GM19438 (cell line): Measurements from ENCODE around the gene REC8.

Source experiments
- ATAC-seq: cut with Tn5 transposase; IDR thresholded peaks from one replicate; pipeline ENCODE4 v1.9.1; 2021; ENCODE audit warnings: low read depth; ENCODE audit not compliant: unreplicated experiment

Gene REC8

DNA sequence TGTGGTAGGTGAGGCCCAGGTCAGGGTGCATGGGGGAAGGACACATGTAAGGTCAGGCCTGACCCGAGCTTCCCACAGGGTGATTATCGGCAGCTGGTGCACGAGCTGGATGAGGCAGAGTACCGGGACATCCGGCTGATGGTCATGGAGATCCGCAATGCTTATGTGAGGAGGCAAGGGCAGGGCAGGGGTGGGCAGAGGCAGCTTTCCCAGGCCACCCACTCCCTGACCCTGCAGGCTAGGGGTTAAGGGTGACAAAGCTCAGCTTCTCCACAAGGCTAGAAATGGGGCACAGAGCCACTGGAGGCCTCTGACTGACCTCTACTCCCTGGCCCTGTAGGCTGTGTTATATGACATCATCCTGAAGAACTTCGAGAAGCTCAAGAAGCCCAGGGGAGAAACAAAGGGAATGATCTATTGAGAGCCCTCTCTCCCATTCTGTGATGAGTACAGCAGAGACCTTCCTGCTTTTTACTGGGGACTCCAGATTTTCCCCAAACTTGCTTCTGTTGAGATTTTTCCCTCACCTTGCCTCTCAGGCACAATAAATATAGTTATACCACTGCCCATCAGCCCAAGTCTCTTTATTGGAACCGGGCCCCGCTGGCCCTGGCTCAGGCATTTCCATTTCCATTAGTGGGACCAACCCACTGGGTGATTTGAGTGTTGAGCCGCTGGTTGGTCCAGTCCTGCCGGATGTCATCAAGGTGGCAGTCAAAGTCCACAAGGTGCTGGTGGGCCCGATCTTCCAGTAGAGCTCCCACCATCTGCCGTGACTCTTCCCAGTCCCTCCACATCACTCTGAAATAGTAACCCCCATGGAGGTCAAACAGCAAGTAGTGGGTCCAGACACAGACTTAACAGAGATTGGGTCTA is 33.2 kb upstream of the REC8 start:
- no peak for ATAC-seq

DNA sequence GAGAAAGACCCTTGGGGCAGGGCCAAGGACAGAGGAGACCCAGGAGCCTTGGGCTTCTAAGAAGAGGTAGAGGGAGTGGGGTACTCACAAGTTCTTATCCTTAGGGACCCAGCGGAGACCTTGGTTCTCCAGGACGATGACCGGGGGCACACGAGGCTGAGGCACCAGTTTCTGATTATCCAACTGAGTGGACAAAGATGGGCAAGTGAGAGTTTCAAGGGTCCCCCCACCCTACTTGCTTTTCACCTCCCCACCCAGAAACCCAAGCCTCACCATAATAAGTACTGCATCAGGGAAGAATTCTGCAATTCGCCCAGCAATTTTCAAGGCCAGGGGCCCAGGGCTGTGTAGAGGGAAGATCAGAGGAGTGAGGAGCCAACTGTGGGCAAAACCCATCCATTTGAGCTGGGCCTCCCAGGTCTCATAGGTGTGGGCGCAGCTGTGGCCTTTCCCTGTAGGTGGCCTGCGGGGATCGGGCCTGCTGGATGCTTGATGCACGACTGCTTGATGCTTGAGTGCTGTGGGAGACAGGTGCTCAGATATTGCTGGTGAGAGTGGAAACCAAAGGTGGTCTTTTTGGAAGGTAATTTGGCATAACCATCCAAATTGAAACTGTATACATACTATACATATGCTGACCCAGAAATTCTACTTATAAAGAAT is 32.5 kb upstream of the REC8 start:
- no peak for ATAC-seq

DNA sequence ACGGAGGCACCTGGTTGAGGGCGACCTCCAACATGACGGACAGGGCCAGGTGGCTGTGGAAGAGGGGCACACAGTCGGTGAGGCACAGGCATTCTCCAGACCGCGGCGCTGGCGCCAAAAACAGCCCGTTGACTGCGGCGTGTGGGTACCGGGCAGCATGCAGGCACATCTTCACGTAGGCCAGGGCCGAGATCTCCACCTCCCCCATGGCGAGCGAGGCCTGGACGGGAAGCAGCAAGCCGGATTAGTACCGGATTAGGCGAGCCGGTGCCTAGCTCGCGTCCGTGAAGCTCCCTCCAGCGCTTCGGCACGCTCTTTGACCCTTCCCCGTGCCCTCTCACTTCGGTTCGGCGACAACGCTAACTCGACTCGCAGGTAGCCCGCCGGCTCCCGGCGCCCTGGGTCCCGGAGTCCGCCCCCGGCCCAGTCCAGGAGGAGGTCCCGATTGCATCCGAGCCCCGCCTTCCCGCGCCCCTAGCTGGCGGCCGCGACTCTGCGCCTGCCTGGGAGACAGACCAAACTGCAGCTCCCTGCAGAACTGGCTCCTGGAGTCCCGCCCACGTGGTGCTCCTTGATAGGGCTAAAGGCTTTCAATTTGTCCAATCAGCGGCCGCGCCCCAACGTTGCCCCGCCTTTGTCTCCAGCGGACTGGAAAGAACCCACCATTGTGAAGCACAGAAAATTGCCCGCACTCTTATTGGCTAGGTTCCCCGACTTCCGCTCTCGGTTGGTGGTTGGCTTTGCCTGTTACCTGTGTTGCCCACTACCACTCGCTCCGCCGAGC is 30.6 kb upstream of the REC8 start, which contains the start of gene EMC9:
Gene EMC9 (minus strand): TSS at position 495 of the 784 bp plus-strand sequence. CDS start 287 bp downstream, at position 208.
- peak; percentile 87 for ATAC-seq

DNA sequence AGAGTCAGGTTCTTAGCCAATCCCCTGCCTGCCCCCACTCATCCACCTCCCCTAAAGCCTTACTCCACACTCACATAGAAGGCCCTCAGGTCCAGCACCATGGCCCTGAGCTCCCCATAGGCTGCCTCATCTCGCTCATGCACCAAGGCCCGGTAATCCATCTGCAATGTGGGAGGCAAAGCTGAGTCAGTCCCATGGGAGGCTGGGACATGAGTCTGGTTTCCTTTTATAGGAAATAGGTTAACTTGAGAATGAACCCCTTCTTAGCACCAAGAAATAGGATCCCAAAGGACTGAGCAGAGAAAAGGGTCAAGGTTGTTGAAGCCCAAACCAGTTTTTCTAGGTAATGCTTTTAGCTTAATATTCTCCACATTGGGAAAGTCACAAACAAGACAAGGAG is 28.4 kb upstream of the REC8 start:
- no peak for ATAC-seq

DNA sequence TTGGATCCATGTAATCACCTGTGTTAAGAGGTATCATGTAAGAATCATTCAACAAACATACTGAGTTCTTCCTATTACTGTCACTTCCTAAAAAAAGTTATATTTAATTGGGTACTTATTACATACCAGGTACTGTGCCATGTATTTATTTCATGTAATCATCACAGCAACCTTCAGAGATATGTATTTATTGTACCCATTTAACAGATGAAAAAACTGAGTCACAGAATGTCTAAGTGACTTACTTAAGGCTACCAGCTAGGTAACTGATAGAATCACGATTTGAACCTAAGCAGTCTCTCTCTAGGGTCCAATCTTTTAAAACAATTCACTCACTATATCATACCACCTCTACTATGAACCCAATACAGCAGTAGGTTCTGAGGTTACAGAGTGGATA is 27.4 kb upstream of the REC8 start:
- no peak for ATAC-seq

DNA sequence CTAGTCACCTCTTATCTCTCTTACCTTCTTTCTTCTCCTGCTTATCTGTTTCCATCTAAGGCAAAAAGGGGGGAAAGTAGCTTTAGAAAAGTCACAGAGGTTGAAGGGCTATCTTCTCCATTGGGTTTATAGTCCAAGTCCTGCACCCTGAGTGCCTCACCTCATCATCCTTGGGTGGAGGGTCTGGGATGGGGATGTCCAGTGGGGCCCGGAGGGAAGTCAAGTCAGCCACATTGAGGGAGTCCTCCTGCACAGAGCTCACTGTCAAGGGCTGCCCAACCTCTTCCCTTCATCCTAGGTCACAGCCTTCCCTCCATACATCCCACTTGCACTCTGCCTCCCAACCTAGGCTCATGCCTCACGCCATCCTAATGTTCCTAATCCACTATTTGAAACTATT is 26.7 kb upstream of the REC8 start:
- ATAC-seq: no peak

DNA sequence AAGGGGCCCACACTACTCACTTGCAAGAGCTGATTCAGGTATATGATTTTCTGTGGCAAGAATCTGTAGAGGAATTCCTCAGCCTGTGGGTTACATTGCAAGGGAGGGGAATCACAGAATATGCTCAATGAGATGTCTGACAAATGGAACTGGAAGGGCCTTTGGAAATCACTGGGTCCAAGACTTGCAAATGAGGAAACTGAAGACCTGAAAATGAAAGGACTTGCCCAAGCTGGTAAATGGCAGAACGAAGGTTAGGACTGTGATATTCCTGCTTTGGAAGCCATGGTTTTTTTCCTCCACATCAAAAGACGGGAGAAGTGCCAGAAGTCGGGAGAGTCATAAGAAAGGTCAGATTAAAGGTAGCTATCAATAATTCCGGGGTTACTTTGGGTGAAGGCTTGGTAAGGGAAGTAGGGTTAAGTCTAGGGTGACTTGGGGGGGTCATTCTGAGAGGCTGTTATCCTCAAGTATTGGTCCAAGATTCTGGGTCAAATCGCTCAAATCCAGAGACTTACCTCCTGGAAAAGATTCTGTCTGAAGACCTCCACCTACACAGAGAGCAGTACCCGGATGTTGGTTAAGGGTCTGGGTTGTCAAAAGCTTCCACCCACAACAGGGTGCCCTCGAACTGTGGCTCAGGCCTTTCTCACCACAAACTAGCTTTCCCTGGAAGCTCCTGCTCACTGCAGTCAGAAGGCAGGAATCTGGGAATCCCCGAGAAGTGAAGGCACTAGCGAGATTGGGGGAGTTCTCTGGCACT is 26.0 kb upstream of the REC8 start:
- no peak for ATAC-seq

DNA sequence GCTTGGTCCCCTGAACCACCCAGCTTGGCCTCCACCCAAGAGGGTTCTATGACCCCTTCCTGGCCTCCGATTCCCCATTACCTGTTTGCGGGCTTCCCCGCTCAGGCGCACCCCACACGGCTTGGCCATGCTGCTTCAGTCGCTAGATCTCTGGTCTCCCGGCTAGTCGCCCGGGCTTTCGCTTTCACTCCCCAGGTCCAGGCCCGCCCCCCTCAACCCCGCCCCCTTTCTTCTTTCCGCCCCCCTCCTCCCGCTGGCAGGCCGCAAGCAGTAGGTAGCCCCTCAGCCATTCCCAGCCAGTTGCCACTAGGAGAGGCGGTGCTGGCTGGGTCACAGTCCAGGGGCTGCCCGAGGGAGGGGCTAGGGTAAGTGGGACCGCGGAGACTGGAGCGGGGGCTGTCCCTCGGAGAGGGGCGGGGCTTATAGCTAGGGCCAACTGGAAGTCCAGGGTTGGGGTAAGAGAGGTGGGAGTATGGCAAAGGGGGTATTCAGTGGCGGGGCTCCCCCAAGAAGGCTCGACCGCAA is 25.4 kb upstream of the REC8 start, which contains the start of gene PSME2:
Gene PSME2 (minus strand): TSS at position 158 of the 525 bp plus-strand sequence. CDS start 29 bp downstream, at position 129.
- peak; percentile 59 for ATAC-seq

DNA sequence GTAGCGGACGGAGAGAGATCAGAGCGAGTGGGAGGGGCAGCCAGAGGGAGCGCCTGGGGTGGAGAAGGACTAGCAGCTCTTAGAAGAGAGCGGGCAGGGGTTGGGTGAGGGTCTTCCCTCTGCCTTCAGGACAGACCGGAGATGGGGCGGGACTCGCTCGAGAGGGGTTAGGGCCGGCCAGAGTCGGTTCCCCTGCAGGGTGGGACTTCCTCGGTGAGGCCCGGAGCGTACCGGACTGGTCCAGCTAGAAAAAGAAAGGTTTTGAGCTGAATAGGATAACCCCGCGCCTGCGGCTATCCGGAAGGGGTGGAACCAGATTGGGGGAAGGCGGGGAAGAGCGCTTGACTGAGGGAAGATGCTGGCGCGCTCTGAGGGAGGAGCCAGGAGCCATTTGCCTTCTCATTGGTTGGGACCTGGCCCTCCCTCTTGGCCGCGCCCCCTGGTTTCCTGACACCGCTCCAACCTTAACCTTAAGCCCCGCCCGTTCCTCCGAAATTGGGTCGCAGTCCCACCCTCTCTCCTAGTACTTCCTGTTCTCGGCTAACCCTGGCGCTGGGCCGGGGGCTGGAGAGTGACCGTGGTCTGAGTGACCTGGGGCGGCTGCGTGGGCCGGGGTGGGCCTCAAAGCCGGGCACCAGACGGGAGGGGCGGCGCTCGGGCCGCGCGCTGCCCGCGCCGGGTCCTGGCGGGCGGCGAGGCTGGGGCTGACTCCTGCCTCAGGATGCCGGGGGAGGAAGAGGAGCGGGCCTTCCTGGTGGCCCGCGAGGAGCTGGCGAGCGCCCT is 24.7 kb upstream of the REC8 start, which contains the start of gene RNF31:
Gene RNF31 (plus strand): TSS at position 521 of the 783 bp plus-strand sequence. CDS start 201 bp downstream, at position 722.
- peak; percentile 82 for ATAC-seq

DNA sequence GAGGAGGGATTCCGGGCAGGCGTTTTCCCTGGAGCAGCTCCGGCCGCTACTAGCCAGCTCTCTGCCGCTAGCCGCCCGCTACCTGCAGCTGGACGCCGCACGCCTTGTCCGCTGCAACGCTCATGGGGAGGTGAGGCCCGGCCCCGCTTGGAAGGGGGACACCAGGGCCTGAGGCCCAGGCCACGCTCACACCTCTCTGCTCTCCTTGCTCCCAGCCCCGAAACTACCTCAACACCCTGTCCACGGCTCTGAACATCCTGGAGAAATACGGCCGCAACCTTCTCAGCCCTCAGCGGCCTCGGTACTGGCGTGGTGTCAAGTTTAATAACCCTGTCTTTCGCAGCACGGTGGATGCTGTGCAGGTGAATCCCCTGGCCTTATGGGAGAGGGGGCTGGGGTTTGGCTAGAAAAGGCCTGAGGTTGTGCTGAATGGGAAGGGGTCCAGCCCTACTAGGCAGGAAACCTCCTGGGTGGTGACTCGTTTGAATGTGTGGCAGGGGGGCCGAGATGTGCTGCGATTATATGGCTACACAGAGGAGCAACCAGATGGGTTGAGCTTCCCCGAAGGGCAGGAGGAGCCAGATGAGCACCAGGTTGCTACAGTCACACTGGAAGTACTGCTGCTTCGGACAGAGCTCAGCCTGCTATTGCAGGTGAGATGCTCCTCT is 24.0 kb upstream of the REC8 start:
- no peak for ATAC-seq

DNA sequence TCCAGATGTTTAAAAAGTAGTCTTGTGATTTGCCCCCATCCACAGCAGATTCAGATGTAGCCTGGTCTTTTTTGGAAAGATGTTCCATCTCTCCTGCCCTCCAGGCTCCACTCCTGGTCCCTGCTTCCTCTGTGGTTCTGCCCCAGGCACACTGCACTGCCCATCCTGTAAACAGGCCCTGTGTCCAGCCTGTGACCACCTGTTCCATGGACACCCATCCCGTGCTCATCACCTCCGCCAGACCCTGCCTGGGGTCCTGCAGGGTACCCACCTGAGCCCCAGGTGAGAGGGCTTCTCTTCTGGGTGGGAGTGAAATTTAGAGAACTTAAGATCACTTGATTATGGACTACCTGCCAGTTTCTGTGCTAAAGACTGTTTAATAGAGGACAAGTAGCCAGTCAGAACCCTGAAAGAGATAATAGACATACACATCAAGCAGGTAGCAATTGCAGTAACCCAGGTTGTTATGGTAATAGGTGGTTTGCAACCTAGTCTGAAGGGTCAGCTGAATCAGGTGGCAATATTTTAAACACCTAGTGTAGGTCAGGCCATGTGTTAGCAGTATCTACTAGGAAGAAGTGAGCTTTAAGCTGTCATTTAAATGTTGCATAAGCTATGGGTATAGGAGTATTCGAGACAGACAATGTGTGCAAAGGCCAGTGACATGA is 22.4 kb upstream of the REC8 start:
- ATAC-seq: no peak

DNA sequence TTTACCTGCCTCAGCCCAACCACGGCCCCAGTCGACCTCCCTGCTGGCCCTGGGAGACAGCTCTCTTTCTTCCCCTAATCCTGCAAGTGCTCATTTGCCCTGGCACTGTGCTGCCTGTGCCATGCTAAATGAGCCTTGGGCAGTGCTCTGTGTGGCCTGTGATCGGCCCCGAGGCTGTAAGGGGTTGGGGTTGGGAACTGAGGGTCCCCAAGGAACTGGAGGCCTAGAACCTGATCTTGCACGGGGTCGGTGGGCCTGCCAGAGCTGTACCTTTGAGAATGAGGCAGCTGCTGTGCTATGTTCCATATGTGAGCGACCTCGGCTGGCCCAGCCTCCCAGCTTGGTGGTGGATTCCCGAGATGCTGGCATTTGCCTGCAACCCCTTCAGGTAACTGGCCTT is 21.8 kb upstream of the REC8 start:
- ATAC-seq: no peak

DNA sequence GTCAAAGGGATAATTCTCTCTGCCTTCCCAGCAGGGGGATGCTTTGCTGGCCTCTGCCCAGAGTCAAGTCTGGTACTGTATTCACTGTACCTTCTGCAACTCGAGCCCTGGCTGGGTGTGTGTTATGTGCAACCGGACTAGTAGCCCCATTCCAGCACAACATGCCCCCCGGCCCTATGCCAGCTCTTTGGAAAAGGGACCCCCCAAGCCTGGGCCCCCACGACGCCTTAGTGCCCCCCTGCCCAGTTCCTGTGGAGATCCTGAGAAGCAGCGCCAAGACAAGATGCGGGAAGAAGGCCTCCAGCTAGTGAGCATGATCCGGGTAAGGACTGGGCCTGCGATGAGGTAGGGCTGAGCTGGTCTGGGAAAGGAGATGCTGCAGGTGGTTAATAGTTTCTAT is 21.3 kb upstream of the REC8 start:
- ATAC-seq: no peak

DNA sequence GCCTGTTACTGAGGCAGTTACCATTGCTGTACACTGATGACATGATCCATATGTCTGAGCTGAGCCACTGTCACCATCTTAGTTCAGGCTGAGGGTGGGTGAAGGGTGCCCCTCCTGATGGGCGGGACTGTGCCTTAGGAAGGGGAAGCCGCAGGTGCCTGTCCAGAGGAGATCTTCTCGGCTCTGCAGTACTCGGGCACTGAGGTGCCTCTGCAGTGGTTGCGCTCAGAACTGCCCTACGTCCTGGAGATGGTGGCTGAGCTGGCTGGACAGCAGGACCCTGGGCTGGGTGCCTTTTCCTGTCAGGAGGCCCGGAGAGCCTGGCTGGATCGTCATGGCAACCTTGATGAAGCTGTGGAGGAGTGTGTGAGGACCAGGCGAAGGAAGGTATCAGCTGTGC is 20.9 kb upstream of the REC8 start:
- ATAC-seq: no peak

DNA sequence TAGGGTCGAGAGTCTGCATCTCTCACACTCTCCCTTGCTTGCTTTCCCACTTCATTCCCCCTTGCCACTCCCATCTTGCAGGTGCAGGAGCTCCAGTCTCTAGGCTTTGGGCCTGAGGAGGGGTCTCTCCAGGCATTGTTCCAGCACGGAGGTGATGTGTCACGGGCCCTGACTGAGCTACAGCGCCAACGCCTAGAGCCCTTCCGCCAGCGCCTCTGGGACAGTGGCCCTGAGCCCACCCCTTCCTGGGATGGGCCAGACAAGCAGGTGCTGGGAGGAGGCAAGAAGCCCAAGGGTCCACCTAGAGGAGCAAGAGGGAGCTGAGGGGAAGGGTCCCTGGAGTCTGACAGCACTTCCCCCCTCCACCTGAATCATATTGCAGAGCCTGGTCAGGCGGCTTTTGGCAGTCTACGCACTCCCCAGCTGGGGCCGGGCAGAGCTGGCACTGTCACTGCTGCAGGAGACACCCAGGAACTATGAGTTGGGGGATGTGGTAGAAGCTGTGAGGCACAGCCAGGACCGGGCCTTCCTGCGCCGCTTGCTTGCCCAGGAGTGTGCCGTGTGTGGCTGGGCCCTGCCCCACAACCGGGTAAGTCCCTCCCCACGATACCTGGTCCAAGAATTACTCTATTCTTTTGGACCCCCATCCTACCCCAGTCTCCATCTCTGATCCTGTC is 20.3 kb upstream of the REC8 start:
- ATAC-seq: no peak

DNA sequence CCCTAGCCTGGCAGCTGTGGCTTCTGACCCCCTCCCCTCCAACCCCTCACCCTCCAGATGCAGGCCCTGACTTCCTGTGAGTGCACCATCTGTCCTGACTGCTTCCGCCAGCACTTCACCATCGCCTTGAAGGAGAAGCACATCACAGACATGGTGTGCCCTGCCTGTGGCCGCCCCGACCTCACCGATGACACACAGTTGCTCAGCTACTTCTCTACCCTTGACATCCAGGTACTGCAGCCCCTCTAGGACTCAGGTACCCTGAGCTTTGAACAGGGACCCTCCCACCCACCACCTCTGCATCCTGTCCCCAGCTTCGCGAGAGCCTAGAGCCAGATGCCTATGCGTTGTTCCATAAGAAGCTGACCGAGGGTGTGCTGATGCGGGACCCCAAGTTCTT is 16.8 kb upstream of the REC8 start:
- ATAC-seq: no peak

DNA sequence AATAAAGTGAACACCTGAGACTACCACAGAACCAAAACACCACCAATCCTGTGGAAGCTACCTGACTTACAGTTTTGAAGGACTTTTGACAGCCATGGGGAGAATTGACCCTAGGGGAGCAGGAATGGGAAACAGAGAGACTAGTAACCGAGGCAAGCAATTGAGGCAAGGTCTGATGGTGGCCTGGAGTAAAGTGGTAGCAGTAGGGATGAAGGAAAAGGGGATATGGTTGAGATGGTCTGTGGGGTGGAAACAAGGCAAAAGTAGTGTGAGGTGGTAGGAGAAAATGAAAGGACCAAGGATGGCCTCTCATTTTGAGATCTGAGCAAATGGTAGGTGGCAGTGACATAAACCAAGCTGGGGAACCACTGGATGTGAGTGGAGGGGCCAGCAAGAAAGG is 15.0 kb upstream of the REC8 start:
- ATAC-seq: no peak

DNA sequence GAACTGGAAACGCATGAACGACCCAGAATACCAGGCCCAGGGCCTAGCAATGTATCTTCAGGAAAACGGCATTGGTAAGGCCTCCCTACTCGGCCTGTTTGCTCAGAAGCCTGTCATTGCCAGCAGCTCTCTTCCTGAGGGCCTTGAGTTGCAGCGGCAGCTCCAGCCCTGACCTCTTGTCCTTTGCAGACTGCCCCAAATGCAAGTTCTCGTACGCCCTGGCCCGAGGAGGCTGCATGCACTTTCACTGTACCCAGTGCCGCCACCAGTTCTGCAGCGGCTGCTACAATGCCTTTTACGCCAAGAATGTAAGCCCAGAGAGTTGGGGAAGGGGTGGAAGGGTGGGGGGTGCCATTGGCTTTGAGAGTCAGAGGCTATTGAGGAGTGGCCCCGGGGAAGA is 14.5 kb upstream of the REC8 start:
- ATAC-seq: no peak
